Stomach (tissue), 9 donors: Measurements from ENCODE around the gene JMJD1C. TPM values are rescaled to one million over a fixed set of nuclear protein-coding genes. Genes with fewer than 3 reads are reported as not detected.
"Not testable (repeated sequence)": the region's sequence is repeated elsewhere in the genome, so short reads cannot be mapped to it uniquely, and the experiment has no call there.

Experiments used
- DNase-seq, 2 donors: peaks; one replicate each; pipeline versions ENCODE4 v3.0.0 to v3.0.0-alpha.2; 2013 to 2019
- H3K27ac ChIP-seq, 5 donors: fragments of 200-600 bp in 4 of 5; sonication (generic) in 4 of 5; one replicate each; pipeline ENCODE4 v1.5.1; 2013 to 2019; ENCODE audit warnings: mild to moderate bottlenecking in 1 of 5, moderate library complexity in 1 of 5
- H3K27me3 ChIP-seq, 3 donors: fragments of 200-600 bp; sonication (generic); one replicate each; pipeline ENCODE4 v1.5.1; 2017 to 2019; ENCODE audit warnings: mixed run types in 1 of 3
- H3K36me3 ChIP-seq, 4 donors: fragments of 200-600 bp; sonication (generic); 1 replicate in 3 of 4; 2 replicates in 1 of 4; pipeline ENCODE4 v1.5.1; 2016 to 2019
- H3K4me1 ChIP-seq, 4 donors: fragments of 200-600 bp; sonication (generic); one replicate each; pipeline ENCODE4 v1.5.1; 2016 to 2019
- H3K4me3 ChIP-seq, 4 donors: fragments of 200-600 bp; sonication (generic) in 3 of 4; one replicate each; pipeline ENCODE4 v1.5.1; 2016 to 2019; ENCODE audit warnings: mild to moderate bottlenecking in 1 of 4
- H3K9me3 ChIP-seq, 4 donors: fragments of 200-600 bp; sonication (generic); one replicate each; pipeline ENCODE4 v1.5.1; 2016 to 2019
- CTCF ChIP-seq, 7 experiments: fragments of 450-650 bp in 4 of 7; fragments of 200-600 bp in 3 of 7; sonication (generic) in 3 of 7; IDR thresholded peaks; one replicate each; pipeline ENCODE4 v1.5.1; 2016 to 2019; ENCODE audit warnings: antibody characterized with exemption in 7 of 7, control low read depth in 2 of 7, mild to moderate bottlenecking in 1 of 7
- EP300 ChIP-seq: sonication (generic); formaldehyde crosslinking; IDR thresholded peaks from one replicate; pipeline ENCODE4 v1.6.1; 2017; ENCODE audit warnings: antibody characterized with exemption
- POLR2A ChIP-seq, 4 donors: fragments of 450-650 bp; IDR thresholded peaks; one replicate each; pipeline ENCODE4 v1.6.1; 2016; ENCODE audit warnings: antibody characterized with exemption in 4 of 4, control low read depth in 2 of 4, mild to moderate bottlenecking in 1 of 4, moderate library complexity in 1 of 4
- POLR2AphosphoS5 ChIP-seq, 3 donors: sonication (generic); formaldehyde crosslinking; IDR thresholded peaks; one replicate each; pipeline ENCODE4 v1.6.1; 2016; ENCODE audit warnings: antibody characterized with exemption in 3 of 3
- WGBS, 5 donors: extraction: QIAGEN DNeasy Blood & Tissue Kit in 3 of 5; methylation state at CpG; one replicate each; pipeline versions ENCODE4 v1.1.5 to v1.1.7; 2013 to 2018; 5-methylcytosine and 5-hydroxymethylcytosine counted together
- intact Hi-C: fragments of 100-400 bp; cut with DNase I; formaldehyde crosslinking; loops from one replicate; pipeline ENCODE4 v1.15.1; 2023; ENCODE audit warnings: low total_unique reads
- polyA plus RNA-seq, 3 donors: library from polyadenylated mRNA; stranded (reverse); fragments of 200-250 nt; gene quantifications; one replicate each; pipeline ENCODE4 v1.2.3, GENCODE V29; 2013
- total RNA-seq, 5 donors: library from RNA; depleted of rRNA; stranded (reverse); fragments of >200 nt; gene quantifications; one replicate each; pipeline versions ENCODE4 v1.1.0 to v1.2.3, GENCODE V29; 2014 to 2016
- donor health status: healthy with polysubstance abuse.
- donor health status: Bipolar disorder and iron deficiency.
- donor health status: healthy.

Gene JMJD1C
- total and polyA plus RNA-seq, 8 donors = 13.6 to 235 (median 33.5) TPM

- DNase-seq = peak in 1 of 2 donors; percentile 28
- 80 to 86% (median 84%) methylated on average over 4 of the region's 4 CpGs for WGBS, 5 donors
- intact Hi-C loops = no loop called here
- H3K9me3 ChIP-seq = no peaks in the 10 kb centered on the region
- H3K27me3 ChIP-seq = no peaks in the 10 kb centered on the region
- TF ChIP-seq EP300 (no peak), POLR2A (IDR thresholded peaks at IDR 0.05) (no peak), POLR2AphosphoS5 (IDR thresholded peaks at IDR 0.05) (no peak), CTCF (IDR thresholded peaks at IDR 0.05) (no peak)
- no peaks in the 10 kb centered on the region for H3K36me3 ChIP-seq
- peaks cover 0 to 22% (median 6%) of the 10 kb centered on the region in 4 donors for H3K4me1 ChIP-seq
- H3K4me3 ChIP-seq = no peak overlapping the region
- H3K27ac ChIP-seq = no peak overlapping the region
These were observed 179.0 kb downstream of the JMJD1C start for GRCh38 chr10:63286754-63287264.

- Histone ChIP-seq H3K4me3 (no peak overlapping the region), H3K27ac (no peak overlapping the region), H3K4me1 (peaks cover 0 to 22% (median 6%) of the 10 kb centered on the region in 4 donors), H3K36me3 (no peaks in the 10 kb centered on the region), H3K9me3 (no peaks in the 10 kb centered on the region), H3K27me3 (no peaks in the 10 kb centered on the region)
- no peak for DNase-seq
- TF ChIP-seq POLR2AphosphoS5 (IDR thresholded peaks at IDR 0.05) (no peak), CTCF (IDR thresholded peaks at IDR 0.05) (no peak), EP300 (no peak), POLR2A (IDR thresholded peaks at IDR 0.05) (no peak)
- WGBS, 5 donors = 72 to 82% (median 79%) methylated on average over 5 of the region's 5 CpGs
- intact Hi-C loops = no loop called here
These were observed 179.4 kb downstream of the JMJD1C start for GRCh38 chr10:63286340-63286739.

GRCh38 chr10:63283901-63284300 lies 181.9 kb downstream of the JMJD1C start:
- H3K4me3 ChIP-seq, H3K36me3 ChIP-seq, DNase-seq, H3K27ac ChIP-seq, intact Hi-C loops, H3K27me3 ChIP-seq, H3K9me3 ChIP-seq: not testable (repeated sequence)
- WGBS, 5 donors = 96 to 100% (median 97%) methylated on average over 6 of the region's 6 CpGs
- H3K4me1 ChIP-seq = peaks cover 0 to 22% (median 6%) of the 10 kb centered on the region in 4 donors

GRCh38 chr10:63283093-63283492 lies 182.7 kb downstream of the JMJD1C start:
- TF ChIP-seq CTCF (IDR thresholded peaks at IDR 0.05) = no peak
- no peak for TF ChIP-seq EP300
- TF ChIP-seq POLR2A (IDR thresholded peaks at IDR 0.05) = no peak
- TF ChIP-seq POLR2AphosphoS5 (IDR thresholded peaks at IDR 0.05) = no peak
- H3K4me1 ChIP-seq = peaks cover 0 to 22% (median 6%) of the 10 kb centered on the region in 4 donors
- intact Hi-C loops = no loop called here
- no peak for DNase-seq
- H3K27ac ChIP-seq = no peak overlapping the region
- no peak overlapping the region for H3K4me3 ChIP-seq
- no peaks in the 10 kb centered on the region for H3K27me3 ChIP-seq
- no peaks in the 10 kb centered on the region for H3K36me3 ChIP-seq
- WGBS, 5 donors = 95 to 100% (median 98%) methylated on average over 2 of the region's 2 CpGs
- H3K9me3 ChIP-seq = no peaks in the 10 kb centered on the region

- Histone ChIP-seq H3K4me1 (peaks cover 0 to 18% (median 5%) of the 10 kb centered on the region in 4 donors), H3K27me3 (no peaks in the 10 kb centered on the region), H3K27ac (no peak overlapping the region), H3K9me3 (no peaks in the 10 kb centered on the region), H3K4me3 (no peak overlapping the region), H3K36me3 (no peaks in the 10 kb centered on the region)
- no peak for DNase-seq
- intact Hi-C loops = no loop called here
- WGBS, 5 donors = 79 to 85% (median 80%) methylated on average over 3 of the region's 3 CpGs
- TF ChIP-seq EP300 (no peak), CTCF (IDR thresholded peaks at IDR 0.05) (no peak), POLR2A (IDR thresholded peaks at IDR 0.05) (no peak), POLR2AphosphoS5 (IDR thresholded peaks at IDR 0.05) (no peak)
These were observed 183.8 kb downstream of the JMJD1C start for GRCh38 chr10:63281967-63282366.
